SK-N-SH (cell line): Measurements from ENCODE around the gene ARID5A. TPM values are rescaled to one million over a fixed set of nuclear protein-coding genes. Genes with fewer than 3 reads are reported as not detected.
A peak's percentile ranks its signal among the peaks of the same experiment; 100 is the strongest.
"Not testable (repeated sequence)": the region's sequence is repeated elsewhere in the genome, so short reads cannot be mapped to it uniquely, and the experiment has no call there.

Experiments used
- CTCF ChIA-PET: fragments of 300-600, 350-600 bp; formaldehyde crosslinking; extraction: SDS; loops from one replicate; lab custom pipeline; 2021; lab: Yijun Ruan, JAX
- POLR2A ChIA-PET: fragments of 350-600 bp; sonication (Branson Sonifier 250); formaldehyde crosslinking; extraction: SDS; loops from one replicate; lab custom pipeline; 2020; ENCODE audit warnings: antibody characterized with exemption, inconsistent platforms; lab: Yijun Ruan, JAX
- DNase-seq: peaks from one replicate; pipeline ENCODE4 v3.0.0; 2012
- H2AFZ ChIP-seq: fragments of 200-600 bp; sonication (generic); 2 replicates; pipeline ENCODE4 v1.8.1; 2016; ENCODE audit warnings: antibody characterized with exemption, mild to moderate bottlenecking, low read depth
- H3F3A ChIP-seq: fragments of 200-600 bp; sonication (generic); replicated peaks from 2 replicates; pipeline ENCODE3; 2016; ENCODE audit warnings: antibody characterized with exemption, mild to moderate bottlenecking; ENCODE audit not compliant: insufficient read depth
- H3K27ac ChIP-seq, 2 experiments: fragments of 200-500 bp in 1 of 2; fragments of 200-600 bp in 1 of 2; sonication (Bioruptor generic) in 1 of 2; sonication (generic), shearing (Covaris generic) in 1 of 2; 2 replicates each; pipeline versions ENCODE4 v1.5.1 to v1.6.1; 2014 to 2016; ENCODE audit warnings: low read depth in 2 of 2, inconsistent platforms in 1 of 2, low read length in 1 of 2, mild to moderate bottlenecking in 1 of 2, mixed read lengths in 1 of 2
- H3K27me3 ChIP-seq: fragments of 200-600 bp; sonication (generic), shearing (Covaris generic); 2 replicates; pipeline ENCODE4 v1.6.1; 2016; ENCODE audit warnings: mixed run types; ENCODE audit not compliant: insufficient read depth
- H3K36me3 ChIP-seq, 2 experiments: fragments of 200-500 bp in 1 of 2; fragments of 200-600 bp in 1 of 2; sonication (Bioruptor generic) in 1 of 2; sonication (generic) in 1 of 2; replicated peaks in 1 of 2; 2 replicates each; pipeline versions ENCODE3 to v1.5.1; 2014 to 2016; ENCODE audit warnings: low read length in 1 of 2, mild to moderate bottlenecking in 1 of 2; ENCODE audit not compliant: insufficient read depth in 2 of 2, control insufficient read depth in 1 of 2
- H3K4me1 ChIP-seq, 2 experiments: fragments of 200-500 bp in 1 of 2; fragments of 200-600 bp in 1 of 2; sonication (Bioruptor generic) in 1 of 2; sonication (generic), shearing (Covaris generic) in 1 of 2; 2 replicates each; pipeline versions ENCODE4 v1.5.1 to v1.6.1; 2014 to 2016; ENCODE audit warnings: low read depth in 1 of 2, low read length in 1 of 2, mixed run types in 1 of 2; ENCODE audit not compliant: insufficient read depth in 2 of 2, control insufficient read depth in 1 of 2
- H3K4me2 ChIP-seq: fragments of 200-600 bp; sonication (generic), shearing (Covaris generic); 2 replicates; pipeline ENCODE4 v1.6.1; 2017; ENCODE audit warnings: mixed run types
- H3K4me3 ChIP-seq, 2 experiments: fragments of 200-500 bp in 1 of 2; fragments of 200-600 bp in 1 of 2; sonication (Bioruptor generic) in 1 of 2; sonication (generic), shearing (Covaris generic) in 1 of 2; 2 replicates each; pipeline versions ENCODE4 v1.5.1 to v1.8.1; 2014 to 2016; ENCODE audit warnings: low read depth in 2 of 2, inconsistent platforms in 1 of 2, low read length in 1 of 2, mild to moderate bottlenecking in 1 of 2, mixed read lengths in 1 of 2, moderate library complexity in 1 of 2
- H3K79me2 ChIP-seq: fragments of 200-600 bp; sonication (generic); 2 replicates; pipeline ENCODE4 v1.8.1; 2017; ENCODE audit warnings: mild to moderate bottlenecking; ENCODE audit not compliant: insufficient read depth
- H3K9ac ChIP-seq: fragments of 200-600 bp; sonication (generic); 2 replicates; pipeline ENCODE4 v1.6.1; 2017; ENCODE audit warnings: mixed run types
- H3K9me2 ChIP-seq: fragments of 200-600 bp; sonication (generic); 2 replicates; pipeline ENCODE4 v1.6.1; 2017; ENCODE audit warnings: mixed run types
- H3K9me3 ChIP-seq: fragments of 200-600 bp; sonication (generic); 2 replicates; pipeline ENCODE4 v1.6.1; 2017; ENCODE audit warnings: mixed run types, mild to moderate bottlenecking, moderate library complexity
- H4K20me1 ChIP-seq: fragments of 200-600 bp; sonication (generic); 2 replicates; pipeline ENCODE4 v1.6.1; 2017; ENCODE audit warnings: mild to moderate bottlenecking, mixed run types; ENCODE audit not compliant: insufficient read depth
- CHD2 ChIP-seq: fragments of 150-350 bp; IDR thresholded peaks from 2 replicates; pipeline ENCODE4 v1.6.1; 2018; ENCODE audit warnings: low read length; ENCODE audit not compliant: partially characterized antibody
- GABPA ChIP-seq: IDR thresholded peaks from 2 replicates; pipeline ENCODE4 v1.4.0; 2012; ENCODE audit warnings: low read depth, mild to moderate bottlenecking
- MEF2A ChIP-seq: IDR thresholded peaks from 2 replicates; pipeline ENCODE4 v1.4.0; 2012; ENCODE audit warnings: low read depth, borderline replicate concordance
- NFIC ChIP-seq: IDR thresholded peaks from 2 replicates; pipeline ENCODE4 v1.4.0; 2012; ENCODE audit warnings: borderline replicate concordance
- POLR2AphosphoS5 ChIP-seq: IDR thresholded peaks from 2 replicates; pipeline ENCODE4 v1.6.1; 2012; ENCODE audit warnings: low read depth, low read length
- REST ChIP-seq: IDR thresholded peaks from 2 replicates; pipeline ENCODE4 v1.6.1; 2012; ENCODE audit warnings: mild to moderate bottlenecking, low read depth, low read length, moderate library complexity
- RFX5 ChIP-seq: IDR thresholded peaks from 2 replicates; pipeline ENCODE4 v1.6.1; 2012; ENCODE audit warnings: mild to moderate bottlenecking, improper control_type of control experiment, low read length
- USF1 ChIP-seq: IDR thresholded peaks from 2 replicates; pipeline ENCODE4 v1.4.0; 2012; ENCODE audit warnings: low read depth, borderline replicate concordance
- YY1 ChIP-seq: IDR thresholded peaks from 2 replicates; pipeline ENCODE4 v1.4.0; 2012; ENCODE audit warnings: low read depth, mild to moderate bottlenecking
- WGBS: methylation state at CpG from one replicate; pipeline ENCODE4 v1.1.6; 2017; ENCODE audit warnings: low lambda C conversion rate; 5-methylcytosine and 5-hydroxymethylcytosine counted together
- polyA plus RNA-seq, 3 experiments: library from polyadenylated mRNA; depleted of rRNA; stranded (reverse); fragments of >200 nt; gene quantifications; 2 replicates each; pipeline ENCODE4 v1.2.3, GENCODE V29; 2012

Gene ARID5A
- polyA plus RNA-seq, 1 of the 3 experiments (the other 2 are of a cell fraction), result 3.3 TPM

- 87% methylated on average over 14 of the region's 18 CpGs for WGBS
- ChIA-PET CTCF (interaction anchor here (0.8 to 6.6 kb wide), 7 partner anchors 9 to 145 kb away, joined by 3 to 91 read pairs (median 47); no protein-coding TSS in a partner anchor), POLR2A (no interaction called here)
- H3F3A ChIP-seq, result peaks cover 7% of the 10 kb centered on the region
- H3K79me2 ChIP-seq, result no peaks in the 10 kb centered on the region
- peak; percentile 15 for DNase-seq
- no peak overlapping the region for H3K27ac ChIP-seq
- no peak overlapping the region for H2AFZ ChIP-seq
- peaks cover 0 to 6% of the 10 kb centered on the region in 2 experiments for H3K36me3 ChIP-seq
- no peaks in the 10 kb centered on the region for H4K20me1 ChIP-seq
- TF ChIP-seq USF1, result no peak
- TF ChIP-seq MEF2A, result no peak
- H3K9me3 ChIP-seq, result no peaks in the 10 kb centered on the region
- H3K4me1 ChIP-seq, result peaks cover 0 to 3% of the 10 kb centered on the region in 2 experiments; a peak in 1 of 4 replicates
- H3K4me3 ChIP-seq, result no peak overlapping the region
- H3K27me3 ChIP-seq, result no peaks in the 10 kb centered on the region
- H3K9me2 ChIP-seq, result no peaks in the 10 kb centered on the region
- H3K9ac ChIP-seq, result no peak overlapping the region
- H3K4me2 ChIP-seq, result no peak overlapping the region
Measured at GRCh38 chr2:96552315-96553175, 16.0 kb downstream of the ARID5A start.

DNA sequence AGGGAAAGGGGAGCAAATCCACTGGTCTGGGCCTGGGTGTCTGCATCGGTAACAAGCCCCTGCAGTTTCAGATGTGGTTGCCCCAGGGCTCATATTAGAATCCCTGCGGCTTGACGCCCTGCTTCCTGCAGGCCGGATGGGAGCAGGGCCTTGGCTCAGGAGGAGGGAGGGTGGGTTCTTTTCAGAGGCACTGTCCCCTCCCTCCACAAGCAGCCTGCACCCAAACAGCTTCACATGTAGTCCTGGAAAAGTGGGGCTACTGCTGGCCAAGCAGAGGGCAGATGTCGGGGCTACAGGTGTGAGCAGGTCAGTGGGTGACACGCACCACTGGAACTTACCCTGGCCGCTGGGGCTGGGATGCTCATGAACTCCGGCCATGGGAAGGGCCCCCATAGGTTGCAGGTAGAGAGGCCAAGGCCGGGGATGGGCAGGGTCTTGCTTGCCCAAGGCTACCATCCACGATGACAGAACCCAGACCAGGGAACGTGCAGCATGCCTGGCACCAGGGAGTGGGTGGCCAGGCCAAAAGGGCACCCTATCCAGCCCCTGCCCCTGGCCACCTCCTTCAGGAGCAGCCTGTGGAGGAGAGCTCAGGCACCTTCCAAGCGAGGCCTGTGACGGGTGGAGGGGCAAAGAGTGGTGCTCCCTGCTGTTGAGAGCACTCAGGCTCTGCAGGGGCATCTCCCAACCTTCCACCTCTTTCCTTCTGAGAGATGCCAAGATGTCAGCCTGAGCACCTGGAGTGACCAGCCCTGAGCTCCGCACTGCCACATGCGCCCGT, 16.8 kb downstream of the ARID5A start:
- Histone ChIP-seq H2AFZ (no peak overlapping the region), H3K9ac (no peak overlapping the region), H3K79me2 (no peaks in the 10 kb centered on the region), H3K9me3 (no peaks in the 10 kb centered on the region), H3K4me3 (no peak overlapping the region), H3K4me1 (peaks cover 0 to 3% of the 10 kb centered on the region in 2 experiments; a peak in 1 of 4 replicates), H3K9me2 (no peaks in the 10 kb centered on the region), H3K27me3 (no peaks in the 10 kb centered on the region), H3F3A (peaks cover 3% of the 10 kb centered on the region), H3K27ac (no peak overlapping the region), H4K20me1 (no peaks in the 10 kb centered on the region), H3K4me2 (no peak overlapping the region), H3K36me3 (peaks cover 0 to 6% of the 10 kb centered on the region in 2 experiments)
- 98% methylated on average over 9 of the region's 16 CpGs for WGBS
- TF ChIP-seq REST (no peak), CHD2 (no peak), RFX5 (no peak), NFIC (no peak), POLR2AphosphoS5 (no peak), GABPA (no peak), YY1 (no peak)
- peak; percentile 31 for DNase-seq
- CTCF ChIA-PET, result interaction anchor here (0.6 to 6.6 kb wide), 36 partner anchors 8 to 314 kb away, joined by 3 to 91 read pairs (median 6); partner anchors contain the start of gene NEURL3
- POLR2A ChIA-PET, result interaction anchor here (0.7 kb wide), 1 partner anchor 18 kb away, joined by 5 read pairs; no protein-coding TSS in a partner anchor

DNA sequence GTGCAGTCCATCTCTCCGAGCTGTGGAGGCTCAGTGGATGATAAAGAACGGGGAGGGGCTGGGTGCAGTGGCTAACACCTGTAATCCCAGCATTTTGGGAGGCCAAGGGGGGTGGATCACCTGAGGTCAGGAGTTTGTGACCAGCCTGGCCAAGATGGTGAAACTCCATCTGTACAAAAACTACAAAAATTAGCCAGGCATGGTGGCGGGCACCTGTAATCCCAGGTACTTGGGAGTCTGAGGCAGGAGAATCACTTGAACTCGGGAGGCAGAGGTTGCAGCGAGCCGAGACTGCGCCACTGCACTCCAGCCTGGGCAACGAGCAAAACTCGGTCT, 17.4 kb downstream of the ARID5A start:
- not testable (repeated sequence) for H3K9ac ChIP-seq
- POLR2A ChIA-PET, result interaction anchor here (0.6 to 0.7 kb wide), 2 partner anchors 18 to 155 kb away, joined by 3 to 5 read pairs; no protein-coding TSS in a partner anchor

More for the DNA sequence above, 17.4 kb downstream of the ARID5A start:
- not testable (repeated sequence) for H3K4me2 ChIP-seq, DNase-seq, H3F3A ChIP-seq, H3K36me3 ChIP-seq, H4K20me1 ChIP-seq, H3K27me3 ChIP-seq, H3K27ac ChIP-seq, H3K9me3 ChIP-seq, H3K79me2 ChIP-seq, H3K9me2 ChIP-seq, H2AFZ ChIP-seq, H3K4me3 ChIP-seq, H3K4me1 ChIP-seq
- CTCF ChIA-PET, result interaction anchor here (0.6 to 6.6 kb wide), 50 partner anchors 12 to 411 kb away, joined by 3 to 91 read pairs (median 4); partner anchors contain the start of gene NEURL3
- WGBS, result 80% methylated on average over 9 of the region's 9 CpGs
